GM19043 (cell line): ENCODE results near the gene WDR44.
"Not testable (repeated sequence)": the region's sequence is repeated elsewhere in the genome, so short reads cannot be mapped to it uniquely, and the experiment has no call there.

Experiments used
- ATAC-seq: cut with Tn5 transposase; IDR thresholded peaks from one replicate; pipeline ENCODE4 v1.9.1; 2021; ENCODE audit warnings: low read depth; ENCODE audit not compliant: unreplicated experiment

WDR44 gene

DNA sequence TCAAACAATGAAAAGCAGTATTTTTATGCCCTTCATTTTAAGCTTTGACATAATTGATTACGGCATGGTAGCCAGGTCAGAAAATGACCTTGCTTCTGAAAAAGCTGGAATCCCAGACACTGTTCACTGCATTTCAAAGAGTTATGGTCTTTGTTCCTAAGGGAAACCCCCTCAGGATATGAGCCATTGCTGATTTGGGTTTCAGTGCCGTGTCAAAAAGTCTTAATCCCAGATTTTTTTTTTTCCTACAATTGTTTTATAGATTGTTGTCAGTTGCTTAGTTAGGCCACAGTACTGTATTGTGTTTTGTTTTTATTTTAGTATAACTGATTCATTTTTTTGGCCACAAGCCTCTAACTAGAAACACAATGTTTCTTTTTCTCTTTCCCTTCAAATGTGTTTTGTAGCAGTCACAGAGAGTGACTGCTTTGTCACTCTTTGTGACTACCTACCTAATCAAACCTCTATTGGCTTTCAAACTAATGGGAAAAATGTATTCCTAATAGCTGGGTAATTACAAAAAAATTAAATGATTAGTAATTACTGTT lies 10.3 kb downstream of the WDR44 start:
- ATAC-seq, result no peak

DNA sequence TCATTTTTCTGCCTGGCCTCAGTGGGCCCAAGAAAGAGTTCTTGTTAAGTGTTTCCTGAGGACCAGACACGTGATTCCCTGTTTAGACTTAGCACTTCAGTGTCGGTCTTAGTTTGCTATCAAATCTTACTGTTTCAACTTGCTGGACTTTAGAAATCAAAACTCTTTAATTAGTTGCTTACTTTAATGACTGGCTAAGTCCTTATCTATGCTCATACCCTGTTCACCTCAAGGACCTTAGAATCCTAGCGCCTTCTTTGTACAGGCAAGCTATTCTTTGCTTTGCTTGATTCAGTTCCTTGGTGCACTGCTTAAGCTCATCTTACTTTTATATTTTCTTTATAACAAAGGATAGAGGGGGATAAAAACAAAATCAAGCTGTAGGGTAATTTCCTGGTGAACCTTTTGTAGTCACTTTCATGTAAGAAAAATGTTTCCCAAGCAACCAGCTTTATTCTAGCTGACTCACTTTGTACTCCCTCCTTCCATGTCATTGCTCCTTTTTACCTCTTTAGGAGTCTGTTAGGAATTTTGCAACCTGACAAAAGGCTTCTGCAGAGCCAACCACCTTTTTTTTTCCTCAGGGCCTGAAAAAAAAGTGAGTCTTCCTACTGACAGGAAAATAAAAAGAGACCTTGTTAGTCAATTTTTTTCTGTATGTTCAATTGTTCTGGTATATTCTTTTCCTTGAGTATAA lies 14.7 kb downstream of the WDR44 start:
- ATAC-seq, result no peak

DNA sequence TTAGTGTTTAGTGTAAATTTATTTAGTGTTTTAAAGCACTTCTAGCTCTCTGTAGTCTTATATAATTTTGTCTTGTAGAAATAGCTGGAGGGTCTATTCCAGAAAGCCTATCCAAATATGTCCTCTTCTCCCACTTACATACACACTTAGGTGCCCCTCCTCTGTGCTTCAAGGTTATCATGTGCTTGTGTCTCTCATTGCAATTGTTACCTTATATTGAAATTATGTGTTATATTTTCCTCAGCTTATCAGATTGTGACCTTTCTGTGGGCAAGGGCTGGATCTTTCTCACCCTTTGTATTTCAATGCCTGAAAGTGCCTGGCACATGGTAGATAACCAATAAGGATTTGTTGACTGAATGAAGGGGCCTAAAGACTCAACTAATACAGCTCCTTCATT lies 18.4 kb downstream of the WDR44 start:
- ATAC-seq, result no peak

DNA sequence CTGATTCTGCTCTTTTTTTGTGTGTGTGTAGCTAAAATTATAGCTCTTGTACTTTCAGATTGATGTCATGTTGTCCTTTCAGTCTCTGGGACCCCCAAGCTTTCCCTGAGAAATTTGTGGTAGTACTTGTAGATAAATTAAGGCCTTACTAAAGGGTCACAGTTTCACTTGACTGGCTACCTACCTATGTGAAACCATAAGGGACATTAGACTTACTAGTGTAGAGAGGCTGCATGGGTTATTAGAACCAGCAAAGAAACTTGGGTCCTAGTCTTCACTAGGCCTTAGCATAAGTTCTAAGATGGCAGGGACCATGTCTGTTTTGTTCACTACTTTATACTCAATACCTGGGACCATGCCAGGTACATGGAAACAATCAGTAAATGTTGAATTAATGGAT lies 21.4 kb downstream of the WDR44 start:
- no peak for ATAC-seq

DNA sequence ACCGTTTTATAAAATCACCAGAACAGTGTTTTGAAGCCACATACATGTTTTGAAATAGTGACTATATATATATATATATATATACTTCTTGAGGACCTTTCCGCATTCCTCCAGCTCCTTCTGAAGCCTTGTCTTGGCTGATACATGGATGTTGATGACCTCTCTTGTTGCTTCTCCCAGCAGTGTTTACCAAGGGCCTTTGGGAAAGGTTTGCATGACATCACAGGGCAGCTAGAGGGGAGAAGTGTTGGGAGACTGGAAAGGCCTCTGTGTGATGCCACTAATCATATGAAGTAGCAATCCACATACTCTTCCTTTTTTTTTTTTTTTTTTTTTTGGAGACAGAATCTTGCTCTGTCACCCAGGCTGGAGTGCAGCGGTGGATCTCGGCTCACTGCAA lies 22.5 kb downstream of the WDR44 start:
- ATAC-seq, result no peak

DNA sequence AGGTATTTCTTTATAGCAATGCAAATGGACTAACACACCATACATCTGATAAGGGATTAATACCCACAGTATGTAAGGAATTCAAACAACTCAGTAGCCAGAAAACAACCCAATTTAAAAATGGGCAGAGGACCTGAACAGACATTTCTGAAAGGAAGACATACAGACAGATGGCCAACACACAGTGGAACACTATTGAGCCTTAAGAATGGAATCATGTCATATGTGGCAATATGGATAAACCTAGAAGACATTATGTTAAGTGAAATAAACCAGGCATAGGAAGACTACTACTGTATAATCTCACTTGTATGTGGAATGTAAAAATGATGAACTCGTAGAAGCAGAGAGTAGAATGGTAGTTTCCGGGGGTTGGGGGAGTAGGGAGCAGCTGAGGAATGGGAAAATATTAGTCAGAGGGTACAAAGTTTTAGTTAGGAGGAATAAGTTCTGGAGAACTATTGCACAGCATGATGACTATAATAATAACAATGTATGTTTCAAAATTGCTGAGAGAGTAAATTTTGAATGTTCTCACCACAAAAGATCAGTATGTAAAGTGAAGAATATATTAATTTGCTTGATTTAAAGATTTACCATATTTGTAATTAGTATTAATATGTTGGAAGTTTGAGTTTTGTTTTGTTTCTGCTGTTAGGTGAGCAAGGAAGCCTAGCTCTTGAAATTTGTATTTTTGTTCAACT lies 25.2 kb downstream of the WDR44 start:
- ATAC-seq, result no peak

DNA sequence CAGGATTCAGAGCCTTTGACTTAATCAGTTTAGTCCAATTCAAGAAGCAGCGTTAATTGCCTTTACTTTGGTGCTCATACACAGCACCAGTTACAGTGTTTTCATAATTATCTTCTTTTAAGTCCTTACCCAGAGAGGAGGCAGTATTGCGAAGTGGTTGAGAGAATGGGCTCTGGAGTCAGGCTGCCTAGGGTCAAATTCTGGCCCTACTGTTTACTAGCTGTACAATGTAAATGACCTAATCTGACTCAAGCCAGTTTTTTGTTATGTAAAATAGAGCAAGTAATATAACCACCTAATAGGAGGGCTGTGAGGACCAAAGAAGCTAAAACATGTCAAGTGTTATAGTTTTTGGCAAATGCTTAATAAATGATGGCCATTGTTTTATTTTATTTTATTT lies 27.6 kb downstream of the WDR44 start:
- ATAC-seq, result no peak

DNA sequence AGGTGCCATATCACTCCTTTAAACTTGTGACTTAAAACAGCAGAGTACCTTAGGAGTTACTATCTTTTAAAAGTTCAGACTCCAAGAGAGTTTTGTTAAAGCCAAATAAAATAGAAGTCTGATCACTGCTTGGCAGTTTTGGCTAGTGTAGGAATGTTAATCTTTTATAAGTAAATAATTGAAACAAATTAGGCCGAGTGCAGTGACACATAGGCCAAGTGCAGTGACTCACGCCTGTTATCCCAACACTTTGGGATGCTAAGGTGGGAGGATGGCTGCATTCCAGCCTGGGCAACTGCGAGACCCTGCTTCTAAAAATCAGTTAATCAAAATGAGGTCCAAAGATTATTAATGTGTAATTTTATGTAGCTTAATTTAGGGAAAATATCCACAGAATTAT lies 37.2 kb downstream of the WDR44 start:
- no peak for ATAC-seq

DNA sequence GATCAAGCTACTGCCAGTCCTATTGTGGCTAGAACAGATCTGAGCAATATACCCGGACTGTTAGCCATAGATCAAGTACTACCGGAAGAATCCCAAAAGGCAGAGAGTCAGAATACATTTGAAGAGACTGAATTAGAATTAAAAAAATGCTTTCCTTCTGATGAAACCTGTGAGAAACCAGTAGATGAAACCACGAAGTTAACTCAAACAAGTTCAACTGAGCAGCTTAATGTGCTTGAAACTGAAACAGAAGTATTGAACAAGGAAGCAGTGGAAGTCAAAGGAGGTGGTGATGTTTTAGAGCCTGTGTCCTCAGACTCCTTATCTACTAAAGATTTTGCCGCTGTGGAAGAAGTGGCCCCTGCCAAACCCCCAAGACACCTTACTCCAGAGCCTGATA lies 46.8 kb downstream of the WDR44 start:
- ATAC-seq, result no peak

DNA sequence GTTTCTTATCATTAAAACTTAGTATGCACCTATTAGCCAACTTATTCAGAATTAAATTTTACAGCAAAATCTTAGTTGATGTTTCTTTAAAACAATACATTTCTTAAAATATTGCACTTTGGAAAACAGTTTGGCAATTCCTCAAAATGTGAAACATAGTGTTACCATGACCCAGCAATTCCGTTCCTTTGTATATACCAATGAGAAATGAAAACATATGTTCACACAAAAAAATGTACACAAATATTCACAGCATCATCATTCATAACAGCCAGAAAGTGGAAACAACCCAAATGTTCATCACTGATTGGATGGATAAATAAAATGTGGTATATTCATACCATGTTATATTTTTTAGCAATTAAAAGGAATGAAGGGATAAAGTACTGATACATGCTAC lies 50.2 kb downstream of the WDR44 start:
- ATAC-seq, result no peak

DNA sequence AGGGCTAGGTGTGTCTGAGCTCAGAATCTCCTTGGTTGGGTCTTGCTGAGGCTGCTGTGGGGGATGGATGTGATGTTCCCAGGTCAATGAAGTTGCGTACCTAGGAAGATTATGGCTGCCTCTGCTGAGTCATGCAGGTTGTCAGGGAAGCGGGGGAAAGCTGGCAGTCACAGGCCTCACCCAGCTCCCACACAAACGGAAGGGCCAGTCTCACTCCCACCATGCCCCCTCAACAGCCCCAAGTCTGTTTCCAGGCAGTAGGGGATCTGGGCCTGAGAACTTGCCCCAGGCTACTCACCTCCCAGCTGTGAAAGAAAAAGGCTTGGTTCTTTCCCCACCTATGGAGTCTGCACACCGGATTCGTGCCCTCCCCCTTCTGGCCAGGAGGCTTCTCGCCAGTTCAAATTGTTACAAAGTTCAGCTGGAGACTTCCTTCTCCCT lies 72.9 kb downstream of the WDR44 start:
- ATAC-seq, result no peak

DNA sequence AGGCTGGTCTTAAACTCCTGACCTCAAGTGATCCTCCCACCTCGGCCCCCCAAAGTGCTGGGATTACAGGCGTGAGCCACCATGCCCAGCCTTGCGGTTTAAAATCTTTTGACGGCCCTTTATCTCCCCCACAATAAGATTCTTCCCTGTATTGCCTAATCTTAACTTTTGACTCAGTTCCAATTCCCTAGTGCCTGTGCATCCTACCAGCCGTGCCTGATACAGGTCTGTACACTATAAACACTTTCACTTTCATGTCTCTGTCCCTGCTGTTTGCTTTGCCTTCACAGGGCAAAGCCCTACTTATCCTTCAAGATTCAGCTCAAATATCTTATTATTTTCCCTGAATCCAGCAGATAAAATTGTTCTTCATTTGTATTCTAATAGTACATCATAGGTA lies 74.6 kb downstream of the WDR44 start:
- ATAC-seq, result peak; percentile 81

DNA sequence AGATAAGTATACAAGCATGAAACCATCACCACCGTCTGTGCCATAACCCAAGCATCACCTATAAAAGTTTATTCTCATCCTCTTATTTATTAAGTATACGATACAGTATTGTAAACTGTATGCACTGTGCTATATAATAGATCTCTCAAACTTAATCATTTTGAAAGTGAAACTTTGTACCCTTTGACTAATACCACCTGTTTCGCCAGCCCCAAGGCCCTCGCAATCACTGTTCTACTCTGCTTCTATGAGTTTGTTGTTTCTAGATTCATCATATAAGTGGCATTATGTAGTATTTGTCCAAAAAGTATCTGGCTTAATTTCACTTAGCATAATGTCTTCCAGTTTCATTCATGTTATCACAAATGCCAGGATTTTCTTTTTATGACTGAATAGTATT lies 77.7 kb downstream of the WDR44 start:
- peak; percentile 85 for ATAC-seq

DNA sequence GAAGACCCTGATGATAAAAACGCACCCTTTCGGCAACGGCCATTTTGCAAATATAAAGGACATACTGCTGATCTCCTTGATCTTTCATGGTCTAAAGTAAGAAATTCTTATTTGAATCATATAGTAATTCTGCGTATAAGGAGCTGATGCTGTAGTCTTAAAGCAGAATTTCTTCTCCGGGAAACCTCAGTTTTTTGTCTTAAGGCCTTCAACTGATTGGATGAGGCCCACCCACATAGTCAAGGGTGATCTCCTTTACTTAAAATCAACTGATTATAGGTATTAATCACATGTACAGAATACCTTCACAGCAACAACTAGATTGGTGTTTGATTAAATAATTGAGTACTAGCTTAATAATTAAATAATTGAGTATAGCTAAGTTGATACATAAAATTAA lies 86.9 kb downstream of the WDR44 start:
- no peak for ATAC-seq

DNA sequence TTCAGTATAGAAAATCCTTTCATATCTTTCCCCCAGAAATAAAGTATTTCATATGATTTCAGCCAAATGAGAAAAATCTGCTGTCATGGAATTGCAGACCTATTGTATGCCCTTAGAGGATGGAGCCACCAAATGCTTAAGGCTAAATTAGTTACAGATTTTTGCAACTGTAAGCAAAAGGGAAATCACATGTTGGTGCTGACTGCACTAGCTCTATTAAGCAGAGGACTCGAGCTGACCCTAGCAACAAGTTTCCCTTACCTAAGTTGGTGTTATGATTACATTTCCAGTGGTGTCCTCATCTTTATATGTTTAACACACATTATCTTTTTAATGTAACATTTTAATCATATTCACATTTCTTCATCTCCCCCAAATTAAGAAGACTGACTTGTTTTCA lies 91.4 kb downstream of the WDR44 start:
- no peak for ATAC-seq

DNA sequence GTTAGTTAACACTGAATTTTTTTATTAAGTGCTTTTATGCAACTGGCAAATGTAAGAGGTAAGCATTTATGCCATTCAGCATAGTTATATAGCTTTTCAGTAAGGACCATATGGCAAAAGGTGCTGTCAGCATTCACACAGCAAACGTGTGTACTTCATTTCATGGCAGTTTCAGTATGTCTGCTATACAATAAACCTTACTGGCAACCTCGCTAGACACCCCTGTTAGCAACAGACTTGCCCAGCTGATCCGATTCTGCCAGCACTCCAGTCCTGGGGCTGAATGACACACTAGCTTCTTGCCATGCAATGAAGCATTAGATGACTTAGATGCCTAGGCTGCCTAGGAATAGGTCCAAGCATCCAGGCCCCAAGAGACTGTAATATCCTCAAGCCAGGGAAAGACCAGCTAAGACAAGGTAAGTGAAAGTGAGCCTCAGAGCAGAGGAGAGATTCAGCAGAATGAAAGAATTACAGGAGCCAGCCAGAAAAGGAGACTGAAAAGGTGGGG lies 102.4 kb downstream of the WDR44 start:
- no peak for ATAC-seq

DNA sequence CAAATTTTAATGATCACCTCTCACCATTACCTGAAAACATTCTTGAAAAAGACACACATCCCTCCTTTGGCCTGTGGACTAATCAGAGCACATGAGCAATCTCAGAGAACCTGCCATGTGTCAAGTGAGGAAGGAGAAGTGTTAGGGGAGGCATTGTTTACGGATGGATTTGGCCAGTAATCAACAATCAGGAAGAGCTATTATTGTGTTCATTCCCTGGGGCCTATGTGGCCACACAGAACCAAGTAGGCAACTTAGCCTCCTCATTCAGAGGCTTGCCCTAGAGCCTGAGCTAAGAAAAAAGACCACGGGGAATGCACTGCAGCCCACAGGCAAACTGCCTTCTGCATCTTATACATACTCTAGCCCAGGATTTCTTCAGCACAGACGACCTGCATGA lies 109.1 kb downstream of the WDR44 start:
- no peak for ATAC-seq

DNA sequence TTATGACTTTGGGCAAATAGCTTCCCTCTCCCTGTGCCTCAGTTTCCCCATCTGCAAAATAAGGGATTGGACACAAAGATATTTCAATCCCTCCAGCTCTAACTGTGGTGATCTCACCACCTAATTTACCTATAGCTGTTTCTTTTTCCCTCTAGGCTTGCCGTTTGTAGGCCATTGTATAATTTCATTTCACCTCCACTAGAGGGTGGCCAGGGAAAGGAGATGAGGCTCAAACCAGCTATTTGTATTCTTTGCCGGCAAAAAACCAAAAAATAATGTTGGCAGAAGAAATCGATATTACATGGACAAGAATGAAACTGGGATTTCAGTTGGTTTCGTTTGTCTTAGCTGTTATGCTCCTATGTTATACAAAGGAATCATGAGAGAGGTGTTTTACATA lies 113.6 kb downstream of the WDR44 start:
- no peak for ATAC-seq

DNA sequence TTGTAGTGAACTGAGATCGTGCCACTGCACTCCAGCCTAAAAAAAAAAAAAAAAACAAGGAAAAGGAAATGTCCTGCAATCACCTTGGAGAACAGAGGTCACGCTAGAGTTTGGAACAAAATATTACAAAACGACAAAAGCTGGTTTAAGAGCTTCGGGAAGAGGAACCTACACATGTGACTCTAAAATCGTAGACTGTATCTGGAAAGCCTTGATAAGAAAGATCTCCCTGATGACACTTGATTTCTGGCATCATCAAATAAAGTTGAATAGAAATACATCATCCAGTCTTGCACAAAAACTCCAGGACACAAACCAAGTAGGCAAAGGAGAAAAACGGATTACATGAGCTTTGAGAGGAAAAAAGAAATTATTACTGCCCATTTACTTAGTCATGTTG lies 118.6 kb downstream of the WDR44 start:
- no peak for ATAC-seq

DNA sequence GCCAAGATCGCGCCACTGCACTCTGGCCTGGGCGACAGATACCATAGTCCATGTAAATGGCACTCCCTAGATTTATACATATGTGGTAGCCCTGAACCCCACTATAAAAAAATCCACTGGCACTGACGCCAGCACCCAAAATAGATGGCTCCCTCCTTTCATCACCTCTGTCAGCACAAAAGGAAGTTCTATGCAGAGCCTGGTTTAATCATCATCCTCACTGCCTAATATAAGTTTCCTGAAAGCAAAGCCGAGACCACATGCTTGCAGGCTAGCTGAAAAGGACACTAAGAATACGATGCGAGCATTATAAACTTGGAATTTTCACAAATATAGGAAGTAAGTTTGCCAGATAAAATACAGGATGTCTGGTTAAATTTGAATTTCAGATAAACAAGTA lies 122.2 kb downstream of the WDR44 start:
- ATAC-seq, result no peak

DNA sequence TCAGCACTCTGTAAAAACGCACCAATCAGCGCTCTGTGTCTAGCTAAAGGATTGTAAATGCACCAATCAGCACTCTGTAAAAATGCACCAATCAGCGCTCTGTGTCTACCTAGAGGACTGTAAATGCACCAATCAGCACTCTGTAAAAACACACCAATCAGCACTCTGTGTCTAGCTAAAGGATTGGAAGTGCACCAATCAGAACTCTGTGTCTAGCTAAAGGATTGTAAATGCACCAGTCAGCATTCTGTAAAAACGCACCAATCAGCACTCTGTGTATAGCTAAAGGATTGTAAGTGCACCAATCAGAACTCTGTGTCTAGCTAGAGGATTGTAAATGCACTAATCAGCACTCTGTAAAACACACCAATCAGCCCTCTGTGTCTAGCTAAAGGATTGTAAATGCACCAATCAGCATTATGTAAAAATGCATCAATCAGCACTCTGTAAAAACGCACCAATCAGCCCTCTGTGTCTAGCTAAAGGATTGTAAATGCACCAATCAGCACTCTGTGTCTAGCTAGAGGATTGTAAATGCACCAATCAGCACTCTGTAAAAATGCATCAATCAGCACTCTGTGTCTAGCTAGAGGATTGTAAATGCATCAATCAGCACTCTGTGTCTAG lies 124.9 kb downstream of the WDR44 start:
- ATAC-seq, result not testable (repeated sequence)
